OCI-LY3 (cell line): ENCODE results near the gene FOXA1.

Experiments used
- H2AFZ ChIP-seq: fragments of 200-600, 300-600 bp; shearing (Covaris generic); 2 replicates; pipeline ENCODE4 v1.6.0; 2014; ENCODE audit warnings: antibody characterized with exemption, low read depth, low read length
- H3K27ac ChIP-seq: fragments of 200-600, 300-600 bp; sonication (generic); 2 replicates; pipeline ENCODE4 v1.5.1; 2014; ENCODE audit warnings: mild to moderate bottlenecking, low read length, moderate library complexity, mixed read lengths
- H3K27me3 ChIP-seq: fragments of 200-600, 300-600 bp; sonication (generic); 2 replicates; pipeline ENCODE4 v1.6.1; 2014; ENCODE audit warnings: low read depth, low read length, mixed read lengths
- H3K36me3 ChIP-seq: fragments of 200-600, 300-600 bp; sonication (generic); replicated peaks from 2 replicates; pipeline ENCODE3; 2014; ENCODE audit warnings: low read depth, low read length, mixed read lengths
- H3K4me1 ChIP-seq: fragments of 300-600, 200-600 bp; sonication (generic); 2 replicates; pipeline ENCODE4 v1.6.1; 2014; ENCODE audit warnings: low read length, mixed read lengths
- H3K4me2 ChIP-seq: fragments of 200-600, 300-600 bp; sonication (generic); 2 replicates; pipeline ENCODE4 v1.6.1; 2014; ENCODE audit warnings: low read length, mixed read lengths
- H3K4me3 ChIP-seq: fragments of 300-600, 200-600 bp; sonication (generic); 2 replicates; pipeline ENCODE4 v1.5.1; 2014; ENCODE audit warnings: antibody characterized with exemption, mild to moderate bottlenecking, low read length, moderate library complexity
- H3K79me2 ChIP-seq: fragments of 300-600, 200-600 bp; shearing (Covaris generic); 2 replicates; pipeline ENCODE4 v1.6.1; 2014; ENCODE audit warnings: mild to moderate bottlenecking, low read length, mixed read lengths
- H3K9ac ChIP-seq: fragments of 300-600, 200-600 bp; shearing (Covaris generic); 2 replicates; pipeline ENCODE4 v1.6.0; 2014; ENCODE audit warnings: mild to moderate bottlenecking, low read length, moderate library complexity
- H3K9me3 ChIP-seq: fragments of 200-600, 300-600 bp; shearing (Covaris generic); 2 replicates; pipeline ENCODE4 v1.6.1; 2014; ENCODE audit warnings: low read length, mixed read lengths; ENCODE audit not compliant: insufficient read depth
- H4K20me1 ChIP-seq: fragments of 200-600, 300-600 bp; sonication (generic); 2 replicates; pipeline ENCODE4 v1.6.1; 2016; ENCODE audit warnings: low read length, mixed read lengths; ENCODE audit not compliant: insufficient read depth
- EZH2phosphoT487 ChIP-seq: fragments of 200-600 bp; shearing (Covaris generic); IDR thresholded peaks from 2 replicates; pipeline ENCODE4 v1.6.1; 2018; ENCODE audit warnings: antibody characterized with exemption, mixed run types, low read depth
- TF ChIP-seq, protein P1 (sequence below): fragments of 200-600, 300-600 bp; sonication (generic); IDR thresholded peaks from 2 replicates; pipeline ENCODE4 v1.5.1; 2014; ENCODE audit warnings: antibody characterized with exemption, low read length, low read depth

The FOXA1 gene

DNA sequence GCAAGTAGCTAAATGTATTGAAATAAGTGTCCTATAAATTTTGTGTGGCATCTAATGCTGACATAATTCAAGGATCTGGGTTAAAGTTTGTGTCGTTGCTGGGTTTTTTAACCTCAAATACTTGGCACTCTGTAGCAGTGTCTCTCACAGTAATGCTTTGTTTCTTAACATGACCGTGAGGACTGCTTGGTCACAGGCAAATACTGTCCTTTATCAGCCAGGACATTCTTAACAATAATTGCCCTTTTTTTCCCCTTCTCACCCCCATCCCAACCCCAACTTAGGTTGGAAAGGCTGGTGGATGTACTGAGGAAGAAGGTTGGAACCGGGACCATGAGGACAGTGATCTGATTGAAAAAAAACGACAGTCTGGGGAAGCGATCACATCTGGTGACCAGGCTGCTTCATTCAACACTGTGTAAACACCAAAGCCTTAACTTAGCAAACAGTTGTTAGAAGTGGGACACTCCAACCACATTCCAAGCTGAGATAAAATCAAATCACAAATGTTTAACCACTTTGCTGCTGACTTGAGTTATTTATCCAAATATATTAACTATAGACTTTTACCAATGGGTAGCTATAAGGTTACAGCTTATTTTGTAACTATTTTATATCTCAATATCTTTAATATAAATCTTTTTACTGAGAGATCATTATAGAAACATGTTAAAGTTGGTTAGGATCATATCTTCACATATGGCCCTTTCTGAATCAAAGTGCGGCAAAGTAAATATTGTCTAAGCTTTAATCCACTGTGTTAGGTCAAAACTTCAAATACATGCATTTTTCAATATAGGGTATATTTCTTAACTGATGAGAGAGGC lies 48.2 kb downstream of the FOXA1 start:
- Histone ChIP-seq H3K79me2 (no peaks in the 10 kb centered on the region), H3K36me3 (no peaks in the 10 kb centered on the region), H3K9me3 (no peaks in the 10 kb centered on the region), H3K4me1 (no peaks in the 10 kb centered on the region), H3K4me2 (no peak overlapping the region), H3K27ac (no peak overlapping the region), H2AFZ (no peak overlapping the region), H3K27me3 (no peaks in the 10 kb centered on the region), H3K9ac (no peak overlapping the region), H3K4me3 (no peak overlapping the region), H4K20me1 (no peaks in the 10 kb centered on the region)
- TF ChIP-seq, protein P1, sequence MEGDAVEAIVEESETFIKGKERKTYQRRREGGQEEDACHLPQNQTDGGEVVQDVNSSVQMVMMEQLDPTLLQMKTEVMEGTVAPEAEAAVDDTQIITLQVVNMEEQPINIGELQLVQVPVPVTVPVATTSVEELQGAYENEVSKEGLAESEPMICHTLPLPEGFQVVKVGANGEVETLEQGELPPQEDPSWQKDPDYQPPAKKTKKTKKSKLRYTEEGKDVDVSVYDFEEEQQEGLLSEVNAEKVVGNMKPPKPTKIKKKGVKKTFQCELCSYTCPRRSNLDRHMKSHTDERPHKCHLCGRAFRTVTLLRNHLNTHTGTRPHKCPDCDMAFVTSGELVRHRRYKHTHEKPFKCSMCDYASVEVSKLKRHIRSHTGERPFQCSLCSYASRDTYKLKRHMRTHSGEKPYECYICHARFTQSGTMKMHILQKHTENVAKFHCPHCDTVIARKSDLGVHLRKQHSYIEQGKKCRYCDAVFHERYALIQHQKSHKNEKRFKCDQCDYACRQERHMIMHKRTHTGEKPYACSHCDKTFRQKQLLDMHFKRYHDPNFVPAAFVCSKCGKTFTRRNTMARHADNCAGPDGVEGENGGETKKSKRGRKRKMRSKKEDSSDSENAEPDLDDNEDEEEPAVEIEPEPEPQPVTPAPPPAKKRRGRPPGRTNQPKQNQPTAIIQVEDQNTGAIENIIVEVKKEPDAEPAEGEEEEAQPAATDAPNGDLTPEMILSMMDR: no peak
- no peak for TF ChIP-seq EZH2phosphoT487

DNA sequence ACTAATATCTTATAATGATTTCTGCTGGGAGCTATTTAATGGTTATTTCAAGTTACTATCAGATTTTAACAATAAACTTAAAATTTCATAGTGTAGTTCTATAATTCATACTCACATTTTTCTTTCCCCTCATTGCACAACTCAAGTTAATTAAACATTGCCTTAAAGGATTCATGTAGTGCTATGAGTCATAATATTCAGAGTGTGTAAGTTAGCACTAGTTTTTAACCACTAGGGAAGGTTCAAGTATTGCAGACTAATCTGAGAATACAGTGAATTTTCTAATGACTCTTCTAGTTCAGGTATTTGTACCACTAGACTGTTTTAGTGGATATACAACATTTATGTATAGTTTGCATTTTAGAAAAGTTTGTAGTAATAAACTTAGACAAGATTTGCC lies 49.9 kb downstream of the FOXA1 start:
- H3K4me3 ChIP-seq: no peak overlapping the region
- no peak overlapping the region for H2AFZ ChIP-seq
- H3K9ac ChIP-seq: no peak overlapping the region
- H3K36me3 ChIP-seq: no peaks in the 10 kb centered on the region
- no peaks in the 10 kb centered on the region for H3K27me3 ChIP-seq
- H3K4me2 ChIP-seq: no peak overlapping the region
- no peaks in the 10 kb centered on the region for H3K79me2 ChIP-seq
- no peaks in the 10 kb centered on the region for H3K9me3 ChIP-seq
- no peaks in the 10 kb centered on the region for H4K20me1 ChIP-seq
- TF ChIP-seq EZH2phosphoT487: no peak
- TF ChIP-seq, protein P1: no peak
- no peaks in the 10 kb centered on the region for H3K4me1 ChIP-seq
- no peak overlapping the region for H3K27ac ChIP-seq

DNA sequence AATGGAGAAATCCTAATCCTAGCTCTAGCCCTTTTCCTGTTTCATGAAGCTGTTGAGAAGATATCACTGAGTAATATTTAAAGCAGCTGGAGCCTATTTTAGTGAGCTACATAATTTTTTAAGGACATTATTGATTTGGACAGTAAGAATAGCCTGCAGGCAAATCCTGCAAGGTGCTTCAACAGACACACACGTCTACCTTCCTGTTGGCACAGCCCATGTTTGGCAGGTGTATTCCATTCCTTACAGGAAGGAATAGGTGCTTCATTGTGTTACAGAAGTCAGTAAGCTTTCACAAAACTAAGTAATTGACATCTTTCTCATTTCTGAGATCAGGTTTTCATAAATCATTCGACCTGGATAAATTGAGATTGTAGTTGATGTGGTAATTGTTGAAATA lies 50.6 kb downstream of the FOXA1 start:
- Histone ChIP-seq H3K36me3 (no peaks in the 10 kb centered on the region), H3K9me3 (no peaks in the 10 kb centered on the region), H3K79me2 (no peaks in the 10 kb centered on the region), H3K4me3 (no peak overlapping the region), H3K27ac (no peak overlapping the region), H3K9ac (no peak overlapping the region), H4K20me1 (no peaks in the 10 kb centered on the region), H2AFZ (no peak overlapping the region), H3K4me1 (no peaks in the 10 kb centered on the region), H3K4me2 (no peak overlapping the region), H3K27me3 (no peaks in the 10 kb centered on the region)
- TF ChIP-seq EZH2phosphoT487: no peak
- TF ChIP-seq, protein P1: no peak

DNA sequence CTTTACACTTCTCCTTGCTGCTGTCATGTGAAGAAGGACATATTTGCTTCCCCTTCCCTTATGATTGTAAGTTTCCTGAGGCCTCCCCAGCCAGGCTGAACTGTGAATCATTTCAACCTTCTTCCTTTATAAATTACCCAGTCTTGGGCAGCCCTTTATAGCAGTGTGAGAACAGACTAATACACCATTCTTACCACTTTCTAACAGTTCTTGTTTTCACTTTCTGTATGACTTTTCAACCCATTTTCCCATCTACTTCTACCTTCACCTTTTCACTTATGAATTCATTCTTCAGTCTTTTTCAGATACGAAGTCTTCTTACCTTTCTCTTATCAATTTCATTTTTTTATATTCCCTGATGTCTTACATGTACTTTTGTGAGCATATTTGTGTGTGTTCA lies 55.1 kb downstream of the FOXA1 start:
- no peak overlapping the region for H3K9ac ChIP-seq
- no peak overlapping the region for H3K27ac ChIP-seq
- no peaks in the 10 kb centered on the region for H4K20me1 ChIP-seq
- no peaks in the 10 kb centered on the region for H3K27me3 ChIP-seq
- H3K9me3 ChIP-seq: no peaks in the 10 kb centered on the region
- H3K36me3 ChIP-seq: no peaks in the 10 kb centered on the region
- TF ChIP-seq, protein P1: no peak
- no peak for TF ChIP-seq EZH2phosphoT487
- no peak overlapping the region for H3K4me2 ChIP-seq
- no peak overlapping the region for H2AFZ ChIP-seq
- H3K79me2 ChIP-seq: no peaks in the 10 kb centered on the region
- H3K4me1 ChIP-seq: no peaks in the 10 kb centered on the region
- H3K4me3 ChIP-seq: no peak overlapping the region
